HG03066 (cell line): Measurements from ENCODE around the gene GPRC5D.
A peak's percentile ranks its signal among the peaks of the same experiment; 100 is the strongest.

Experiments
- ATAC-seq: cut with Tn5 transposase; IDR thresholded peaks from one replicate; pipeline ENCODE4 v1.9.1; 2021; ENCODE audit warnings: low read depth; ENCODE audit not compliant: unreplicated experiment

Gene GPRC5D

DNA sequence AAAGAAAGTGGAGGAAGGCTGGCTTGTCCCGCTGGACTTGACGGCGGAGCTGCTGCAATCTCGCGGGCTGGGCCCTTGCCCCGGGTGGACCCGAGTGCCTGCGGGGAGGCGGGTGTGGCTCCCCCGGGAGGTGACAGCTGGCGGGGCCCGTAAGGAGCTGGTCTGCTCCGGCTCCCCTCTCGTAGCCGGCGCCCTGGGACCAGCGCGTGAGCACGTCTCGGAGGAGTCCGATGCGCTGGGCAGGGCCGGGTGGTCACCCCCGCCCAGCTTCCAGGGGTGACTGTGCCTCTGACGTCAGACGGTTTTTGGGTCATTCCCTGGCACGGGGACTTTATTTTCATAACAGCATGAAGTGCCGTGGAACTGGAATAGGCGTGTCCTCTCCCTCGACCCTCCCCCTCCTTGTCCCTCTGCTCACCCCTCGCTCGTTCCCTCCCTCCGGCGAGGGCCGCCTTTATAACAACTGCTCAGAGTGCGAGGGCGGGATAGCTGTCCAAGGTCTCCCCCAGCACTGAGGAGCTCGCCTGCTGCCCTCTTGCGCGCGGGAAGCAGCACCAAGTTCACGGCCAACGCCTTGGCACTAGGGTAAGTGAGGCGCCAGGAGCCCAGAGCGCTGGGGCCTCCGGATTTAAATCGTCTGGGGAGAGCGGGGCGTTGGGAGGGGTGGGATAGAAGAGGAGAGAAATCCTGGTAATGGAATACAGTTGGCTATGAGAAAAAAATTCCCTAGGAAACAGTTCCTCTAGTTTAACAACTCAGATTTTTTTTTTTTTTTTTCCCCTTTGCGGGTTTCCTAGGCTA is 60.7 kb downstream of the GPRC5D start, which contains the start of gene GPRC5A:
GPRC5A (plus strand) TSS at position 483 of the 801 bp plus-strand sequence. CDS start 16,688 bp downstream, outside the sequence.
- peak; percentile 40 for ATAC-seq
